IMR-90 (cell line): Measurements from ENCODE around the gene TEC. TPM values are rescaled to one million over a fixed set of nuclear protein-coding genes. Genes with fewer than 3 reads are reported as not detected.

Experiments used
- ATAC-seq: fragments of 200-7000 bp; cut with Tn5 transposase; 2 replicates; pipeline ENCODE4 v1.9.1; 2020; ENCODE audit warnings: low read depth, mild to moderate bottlenecking, moderate library complexity
- BruUV-seq: library from RNA; stranded (reverse); fragments of 400-500 nt; replicated peaks from 2 replicates; lab custom pipeline; 2021; lab: Mats Ljungman, UMichigan
- CTCF ChIA-PET: fragments of 300-600 bp; formaldehyde crosslinking; extraction: SDS; loops from one replicate; lab custom pipeline; 2021; ENCODE audit warnings: antibody characterized with exemption; lab: Yijun Ruan, JAX
- POLR2A ChIA-PET: fragments of 300-600 bp; sonication (Branson Sonifier 250); formaldehyde crosslinking; loops from one replicate; lab custom pipeline; 2022; ENCODE audit warnings: antibody characterized with exemption; ENCODE audit not compliant: unreplicated experiment; lab: Charles Lee
- DNase-seq: peaks from one replicate; pipeline ENCODE4 v3.0.0; 2013
- H2AFZ ChIP-seq: replicated peaks from 2 replicates; pipeline ENCODE3; 2013; ENCODE audit warnings: low read length, mild to moderate bottlenecking; ENCODE audit not compliant: poor library complexity
- H2AK5ac ChIP-seq: 2 replicates; pipeline ENCODE4 v1.6.1; 2013; ENCODE audit warnings: low read depth, low read length, inconsistent platforms
- H2AK9ac ChIP-seq: replicated peaks from 2 replicates; pipeline ENCODE3; 2013; ENCODE audit warnings: mild to moderate bottlenecking, low read depth, low read length, moderate library complexity; ENCODE audit not compliant: poor library complexity
- H2BK120ac ChIP-seq: 2 replicates; pipeline ENCODE4 v1.6.1; 2013; ENCODE audit warnings: low read depth, low read length, inconsistent platforms
- H2BK15ac ChIP-seq: 3 replicates; pipeline ENCODE4 v1.6.1; 2013; ENCODE audit warnings: low read depth, low read length, inconsistent platforms
- H2BK20ac ChIP-seq: 2 replicates; pipeline ENCODE4 v1.6.1; 2013; ENCODE audit warnings: low read depth, mild to moderate bottlenecking, inconsistent platforms, low read length, moderate library complexity
- H2BK5ac ChIP-seq: 2 replicates; pipeline ENCODE4 v1.6.1; 2013; ENCODE audit warnings: mild to moderate bottlenecking, low read depth, low read length, inconsistent platforms; ENCODE audit not compliant: poor library complexity, severe bottlenecking
- H3K14ac ChIP-seq: replicated peaks from 2 replicates; pipeline ENCODE4 v1.6.1; 2013; ENCODE audit warnings: low read depth, low read length, inconsistent platforms
- H3K18ac ChIP-seq: 2 replicates; pipeline ENCODE4 v1.6.1; 2013; ENCODE audit warnings: low read depth, low read length, control low read depth
- H3K23ac ChIP-seq: 2 replicates; pipeline ENCODE4 v1.6.1; 2013; ENCODE audit warnings: low read depth, low read length, inconsistent platforms
- H3K27ac ChIP-seq: 2 replicates; pipeline ENCODE4 v1.5.1; 2013; ENCODE audit warnings: mild to moderate bottlenecking, control low read depth, low read length; ENCODE audit not compliant: insufficient read depth
- H3K27me3 ChIP-seq: 2 replicates; pipeline ENCODE4 v1.6.1; 2013; ENCODE audit warnings: low read length; ENCODE audit not compliant: control insufficient read depth, insufficient read depth
- H3K36me3 ChIP-seq: 2 replicates; pipeline ENCODE4 v1.6.1; 2013; ENCODE audit warnings: low read length, mixed read lengths; ENCODE audit not compliant: control insufficient read depth, insufficient read depth
- H3K4ac ChIP-seq: 2 replicates; pipeline ENCODE4 v1.6.1; 2013; ENCODE audit warnings: low read depth, low read length, inconsistent platforms
- H3K4me1 ChIP-seq: 2 replicates; pipeline ENCODE4 v1.6.1; 2013; ENCODE audit warnings: low read length, mixed read lengths; ENCODE audit not compliant: control insufficient read depth, insufficient read depth
- H3K4me2 ChIP-seq: 2 replicates; pipeline ENCODE4 v1.6.1; 2013; ENCODE audit warnings: low read depth, mild to moderate bottlenecking, control low read depth, low read length, moderate library complexity
- H3K4me3 ChIP-seq: 2 replicates; pipeline ENCODE4 v1.5.1; 2013; ENCODE audit warnings: low read depth, mild to moderate bottlenecking, control low read depth, low read length, moderate library complexity; ENCODE audit not compliant: insufficient read depth
- H3K56ac ChIP-seq: 2 replicates; pipeline ENCODE4 v1.6.1; 2013; ENCODE audit warnings: low read length, inconsistent platforms; ENCODE audit not compliant: insufficient read depth; ENCODE audit errors: extremely low read depth
- H3K79me1 ChIP-seq, 2 experiments: 2 replicates each; pipeline ENCODE4 v1.6.1; 2013; ENCODE audit warnings: low read length in 2 of 2, inconsistent platforms in 1 of 2, low read depth in 1 of 2
- H3K9ac ChIP-seq: 2 replicates; pipeline ENCODE4 v1.6.1; 2013; ENCODE audit warnings: low read depth, low read length, control low read depth
- H3K9me1 ChIP-seq: 2 replicates; pipeline ENCODE4 v1.6.1; 2013; ENCODE audit warnings: low read length, inconsistent platforms; ENCODE audit not compliant: insufficient read depth
- H3K9me3 ChIP-seq: 2 replicates; pipeline ENCODE4 v1.6.1; 2013; ENCODE audit warnings: low read length; ENCODE audit not compliant: control insufficient read depth, insufficient read depth
- H4K20me1 ChIP-seq: 2 replicates; pipeline ENCODE4 v1.6.1; 2013; ENCODE audit warnings: low read length, inconsistent platforms; ENCODE audit not compliant: insufficient read depth
- H4K5ac ChIP-seq: 2 replicates; pipeline ENCODE4 v1.6.1; 2013; ENCODE audit warnings: mild to moderate bottlenecking, low read depth, low read length, control low read depth
- H4K8ac ChIP-seq, 2 experiments: 2 replicates each; pipeline ENCODE4 v1.6.1; 2013; ENCODE audit warnings: low read depth in 2 of 2, low read length in 2 of 2, control low read depth in 1 of 2, inconsistent platforms in 1 of 2
- H4K91ac ChIP-seq: 2 replicates; pipeline ENCODE4 v1.6.1; 2013; ENCODE audit warnings: low read depth, low read length, inconsistent platforms; ENCODE audit not compliant: insufficient read depth
- BHLHE40 ChIP-seq: fragments of 150-350 bp; IDR thresholded peaks from 2 replicates; pipeline ENCODE4 v1.6.1; 2016; ENCODE audit warnings: mild to moderate bottlenecking, low read depth, low read length
- CEBPB ChIP-seq: IDR thresholded peaks from 2 replicates; pipeline ENCODE4 v1.6.1; 2012; ENCODE audit warnings: low read depth, low read length, improper control_type of control experiment
- CHD1 ChIP-seq: IDR thresholded peaks from 2 replicates; pipeline ENCODE4 v1.6.1; 2012; ENCODE audit warnings: low read depth, low read length, improper control_type of control experiment
- ELK1 ChIP-seq: fragments of 150-350 bp; IDR thresholded peaks from 2 replicates; pipeline ENCODE4 v1.6.1; 2016; ENCODE audit warnings: low read depth, mild to moderate bottlenecking, low read length, moderate library complexity, borderline replicate concordance
- FOS ChIP-seq: fragments of 150-350 bp; IDR thresholded peaks from 2 replicates; pipeline ENCODE4 v1.6.1; 2016; ENCODE audit warnings: low read depth, low read length
- MAFK ChIP-seq: IDR thresholded peaks from 2 replicates; pipeline ENCODE4 v1.6.1; 2012; ENCODE audit warnings: low read depth, low read length, improper control_type of control experiment
- MXI1 ChIP-seq: IDR thresholded peaks from 2 replicates; pipeline ENCODE4 v1.6.1; 2012; ENCODE audit warnings: low read depth, mild to moderate bottlenecking, low read length, moderate library complexity, borderline replicate concordance
- NFE2L2 ChIP-seq: fragments of 150-350 bp; IDR thresholded peaks from 2 replicates; pipeline ENCODE4 v1.6.1; 2016; ENCODE audit warnings: low read depth, mild to moderate bottlenecking, low read length
- POLR2A ChIP-seq: IDR thresholded peaks from 2 replicates; pipeline ENCODE4 v1.6.1; 2012; ENCODE audit warnings: mild to moderate bottlenecking, low read depth, low read length
- RAD21 ChIP-seq: IDR thresholded peaks from 2 replicates; pipeline ENCODE4 v1.6.1; 2012; ENCODE audit warnings: low read length, improper control_type of control experiment
- WGBS, 2 experiments: methylation state at CpG; one replicate each; pipeline versions ENCODE4 v1.1.5 to v1.1.7; 2013; ENCODE audit warnings: missing lambda C conversion rate in 2 of 2; ENCODE audit not compliant: insufficient read length in 1 of 2; ENCODE audit errors: extremely low coverage in 2 of 2; 5-methylcytosine and 5-hydroxymethylcytosine counted together
- dilution Hi-C: fragments of 300-500 bp; cut with HindIII; formaldehyde crosslinking; loops from one replicate; pipeline ENCODE4 v1.14.3; 2018; ENCODE audit warnings: low sequenced_read_pairs; ENCODE audit not compliant: unreplicated experiment
- in situ Hi-C: fragments of 300-500 bp; cut with MboI; formaldehyde crosslinking; loops from 3 replicates; pipeline ENCODE4 v1.14.3; 2019; ENCODE audit warnings: low sequenced_read_pairs, inconsistent platforms, mixed read lengths
- intact Hi-C: fragments of 100-400 bp; cut with micrococcal nuclease; formaldehyde crosslinking; loops from 2 replicates; pipeline ENCODE4 v1.10.0; 2022
- polyA plus RNA-seq, 3 experiments: library from polyadenylated mRNA; depleted of rRNA; stranded (reverse); fragments of >200 nt; gene quantifications; 2 replicates each; pipeline ENCODE4 v1.2.3, GENCODE V29; 2012; ENCODE audit warnings: low replicate concordance in 1 of 3
- total RNA-seq: library from RNA; depleted of rRNA; stranded (reverse); fragments of >200 nt; gene quantifications from 2 replicates; pipeline ENCODE4 v1.2.3, GENCODE V29; 2012
- TF ChIP-seq, protein P1 (sequence below): fragments of 150-350 bp; IDR thresholded peaks from 2 replicates; pipeline ENCODE4 v1.6.1; 2017; ENCODE audit warnings: mild to moderate bottlenecking, antibody characterized with exemption, low read length, low read depth
- TF ChIP-seq, protein P2 (sequence below): conservative IDR thresholded peaks from 2 replicates; pipeline ENCODE4 v1.5.1; 2012; ENCODE audit warnings: mild to moderate bottlenecking, low read depth, low read length, improper control_type of control experiment

The TEC gene
- total and polyA plus RNA-seq, 2 of the 4 experiments (the other 2 are of a cell fraction), result 0.39 to 0.54 TPM

DNA sequence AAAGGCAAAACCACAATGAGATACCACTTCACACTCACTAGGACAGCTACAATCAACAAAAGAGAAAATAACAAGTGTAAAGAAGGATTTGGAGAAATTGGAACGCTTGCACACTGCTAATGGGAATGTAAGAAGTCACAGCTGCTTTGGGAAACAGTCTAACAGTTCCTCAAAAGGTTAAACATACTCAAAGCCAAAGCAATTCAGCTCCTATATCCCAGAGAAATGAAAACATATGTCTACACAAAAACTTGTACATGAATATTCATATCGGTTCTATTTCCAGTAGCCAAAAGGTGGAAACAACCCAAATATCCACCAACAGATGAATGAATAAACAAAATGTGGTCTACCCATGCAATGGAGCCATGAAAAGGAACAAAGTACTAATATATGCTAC, 64.0 kb downstream of the TEC start:
- Histone ChIP-seq H3K23ac (no peak overlapping the region), H3K36me3 (no peaks in the 10 kb centered on the region), H3K27me3 (no peaks in the 10 kb centered on the region), H3K14ac (no peak overlapping the region), H2AFZ (no peak overlapping the region), H4K5ac (no peak overlapping the region), H4K91ac (no peak overlapping the region), H2BK20ac (no peak overlapping the region), H3K56ac (no peak overlapping the region), H3K4ac (no peak overlapping the region), H4K20me1 (no peaks in the 10 kb centered on the region), H3K4me2 (no peak overlapping the region), H3K79me1 (no peaks in the 10 kb centered on the region), H3K9me1 (no peaks in the 10 kb centered on the region), H2BK120ac (no peak overlapping the region), H3K9me3 (no peaks in the 10 kb centered on the region), H2AK9ac (no peak overlapping the region), H3K18ac (no peak overlapping the region), H3K9ac (no peak overlapping the region), H2AK5ac (no peak overlapping the region), H3K4me3 (no peak overlapping the region), H2BK15ac (no peak overlapping the region), H2BK5ac (no peak overlapping the region), H3K4me1 (no peaks in the 10 kb centered on the region), H4K8ac (no peak overlapping the region), H3K27ac (no peak overlapping the region)
- BruUV-seq, result no TSS peak
- no CpG with 5 or more reads among the region's 2 CpGs for WGBS, 2 experiments
- dilution Hi-C loops, result no loop called here
- ATAC-seq, result no peak
- no peak for DNase-seq
- POLR2A ChIA-PET, result no interaction called here
- no peak for TF ChIP-seq CEBPB
- no peak for TF ChIP-seq FOS
- TF ChIP-seq NFE2L2, result no peak
- TF ChIP-seq ELK1, result no peak
- TF ChIP-seq, protein P1, sequence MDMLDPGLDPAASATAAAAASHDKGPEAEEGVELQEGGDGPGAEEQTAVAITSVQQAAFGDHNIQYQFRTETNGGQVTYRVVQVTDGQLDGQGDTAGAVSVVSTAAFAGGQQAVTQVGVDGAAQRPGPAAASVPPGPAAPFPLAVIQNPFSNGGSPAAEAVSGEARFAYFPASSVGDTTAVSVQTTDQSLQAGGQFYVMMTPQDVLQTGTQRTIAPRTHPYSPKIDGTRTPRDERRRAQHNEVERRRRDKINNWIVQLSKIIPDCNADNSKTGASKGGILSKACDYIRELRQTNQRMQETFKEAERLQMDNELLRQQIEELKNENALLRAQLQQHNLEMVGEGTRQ, result no peak
- TF ChIP-seq CHD1, result no peak
- no peak for TF ChIP-seq RAD21
- no peak for TF ChIP-seq MAFK
- TF ChIP-seq POLR2A, result no peak
- no peak for TF ChIP-seq MXI1
- TF ChIP-seq, protein P2, sequence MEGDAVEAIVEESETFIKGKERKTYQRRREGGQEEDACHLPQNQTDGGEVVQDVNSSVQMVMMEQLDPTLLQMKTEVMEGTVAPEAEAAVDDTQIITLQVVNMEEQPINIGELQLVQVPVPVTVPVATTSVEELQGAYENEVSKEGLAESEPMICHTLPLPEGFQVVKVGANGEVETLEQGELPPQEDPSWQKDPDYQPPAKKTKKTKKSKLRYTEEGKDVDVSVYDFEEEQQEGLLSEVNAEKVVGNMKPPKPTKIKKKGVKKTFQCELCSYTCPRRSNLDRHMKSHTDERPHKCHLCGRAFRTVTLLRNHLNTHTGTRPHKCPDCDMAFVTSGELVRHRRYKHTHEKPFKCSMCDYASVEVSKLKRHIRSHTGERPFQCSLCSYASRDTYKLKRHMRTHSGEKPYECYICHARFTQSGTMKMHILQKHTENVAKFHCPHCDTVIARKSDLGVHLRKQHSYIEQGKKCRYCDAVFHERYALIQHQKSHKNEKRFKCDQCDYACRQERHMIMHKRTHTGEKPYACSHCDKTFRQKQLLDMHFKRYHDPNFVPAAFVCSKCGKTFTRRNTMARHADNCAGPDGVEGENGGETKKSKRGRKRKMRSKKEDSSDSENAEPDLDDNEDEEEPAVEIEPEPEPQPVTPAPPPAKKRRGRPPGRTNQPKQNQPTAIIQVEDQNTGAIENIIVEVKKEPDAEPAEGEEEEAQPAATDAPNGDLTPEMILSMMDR, result no peak
- TF ChIP-seq BHLHE40, result no peak
- intact Hi-C loops, result loop anchor here (5.0 kb wide), 1 partner anchor 37 kb away; no protein-coding TSS in a partner anchor
- CTCF ChIA-PET, result no interaction called here
- in situ Hi-C loops, result no loop called here
